Measurements from ENCODE around the gene PABPN1L.

Gene PABPN1L

DNA sequence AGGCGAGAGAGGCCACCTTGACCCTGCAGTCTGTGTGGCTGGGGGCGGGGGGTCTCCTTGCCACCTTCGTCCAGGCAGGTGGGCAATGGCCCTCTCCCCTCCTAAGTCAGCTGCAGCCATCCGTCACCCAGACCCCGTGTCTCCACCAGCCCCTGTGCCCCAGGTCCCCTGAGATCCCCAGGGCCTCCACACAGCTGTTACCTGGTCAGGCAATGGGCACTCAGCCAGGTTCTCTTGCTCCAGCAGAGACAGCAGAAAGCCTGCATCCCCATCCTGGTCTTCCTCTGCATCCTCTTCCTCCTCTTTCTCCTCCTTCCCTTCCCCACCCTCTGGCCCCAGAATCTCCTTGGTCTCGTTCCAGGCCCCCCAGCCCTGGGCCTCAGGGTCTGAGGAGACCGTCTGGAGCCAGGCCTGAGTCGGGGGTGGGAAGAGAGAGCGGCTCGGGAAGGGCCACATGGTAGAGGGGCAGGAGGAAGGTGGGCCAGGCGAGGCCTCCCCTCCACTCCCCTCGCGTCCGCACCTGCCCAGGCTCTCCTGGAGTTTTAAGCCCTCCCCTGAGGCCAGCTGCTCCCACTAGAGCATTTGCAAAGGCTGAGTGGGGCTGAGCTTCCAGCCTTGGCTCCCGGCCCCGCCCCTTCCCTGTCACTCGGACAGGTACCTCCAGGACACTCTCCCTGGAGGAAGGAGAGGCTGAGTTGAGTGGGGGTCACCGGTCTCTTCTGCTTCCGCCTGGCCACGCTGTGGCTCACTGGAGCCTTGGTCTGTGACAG, at the start of gene PABPN1L:
Gene PABPN1L, minus strand, starts transcription at position 510 of the 770 bp plus-strand sequence. Its CDS starts 54 bp downstream, at position 456.
- no peak for DNase-seq

DNA sequence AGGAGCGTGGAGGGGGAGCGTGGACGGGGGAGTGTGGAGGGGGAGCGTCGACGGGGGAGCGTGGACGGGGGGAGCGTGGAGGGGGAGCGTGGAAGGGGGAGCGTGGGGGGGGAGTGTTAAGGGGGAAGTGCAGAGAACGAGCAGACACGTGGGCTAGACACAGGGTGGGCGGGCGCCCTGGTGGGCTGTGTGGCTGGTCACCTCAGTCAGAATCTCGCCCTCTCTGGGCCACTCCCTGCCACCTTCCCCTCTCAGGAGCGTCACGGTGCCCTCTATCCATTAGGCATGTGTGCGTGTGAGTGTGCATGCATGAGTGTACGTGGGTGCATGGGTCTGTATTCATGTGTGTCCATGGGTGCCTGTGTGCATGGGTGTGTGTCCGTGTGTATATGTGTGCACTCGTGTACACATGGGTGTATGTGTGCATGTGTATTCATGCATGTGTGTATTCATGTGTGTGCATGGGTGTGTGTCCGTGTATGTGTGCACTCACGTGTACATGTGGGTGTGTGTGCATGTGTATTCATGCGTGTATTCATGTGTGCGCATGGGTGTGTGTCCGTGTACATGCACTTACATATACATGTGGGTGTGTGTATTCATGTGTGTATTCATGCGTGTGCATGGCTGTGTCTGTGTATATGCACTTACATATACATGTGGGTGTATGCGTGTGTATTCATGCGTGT, 49.3 kb upstream of the PABPN1L start:
- DNase-seq, result no peak

- no peak for DNase-seq
Observed at GRCh38 chr16:88914750-88915368, 48.4 kb upstream of the PABPN1L start.

DNA sequence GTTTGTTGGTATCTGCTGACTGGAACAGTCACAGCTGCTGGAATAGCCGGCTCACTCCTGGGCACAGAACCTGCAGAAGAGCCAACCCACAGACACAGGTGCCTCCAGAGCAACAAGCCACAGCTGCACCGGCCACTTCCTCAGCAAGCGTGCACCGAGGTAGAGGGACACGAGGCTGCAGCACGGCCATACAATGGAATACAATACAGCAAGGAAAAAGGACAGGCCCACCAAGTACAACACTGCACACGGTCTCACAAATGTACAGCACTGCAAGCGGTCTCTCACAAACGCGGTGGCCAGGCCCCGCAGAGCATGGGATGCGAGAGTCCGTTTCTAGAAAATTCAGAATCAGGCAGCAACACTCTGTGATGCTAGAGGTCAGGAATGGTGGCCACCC, 47.4 kb upstream of the PABPN1L start:
- DNase-seq, result no peak

DNA sequence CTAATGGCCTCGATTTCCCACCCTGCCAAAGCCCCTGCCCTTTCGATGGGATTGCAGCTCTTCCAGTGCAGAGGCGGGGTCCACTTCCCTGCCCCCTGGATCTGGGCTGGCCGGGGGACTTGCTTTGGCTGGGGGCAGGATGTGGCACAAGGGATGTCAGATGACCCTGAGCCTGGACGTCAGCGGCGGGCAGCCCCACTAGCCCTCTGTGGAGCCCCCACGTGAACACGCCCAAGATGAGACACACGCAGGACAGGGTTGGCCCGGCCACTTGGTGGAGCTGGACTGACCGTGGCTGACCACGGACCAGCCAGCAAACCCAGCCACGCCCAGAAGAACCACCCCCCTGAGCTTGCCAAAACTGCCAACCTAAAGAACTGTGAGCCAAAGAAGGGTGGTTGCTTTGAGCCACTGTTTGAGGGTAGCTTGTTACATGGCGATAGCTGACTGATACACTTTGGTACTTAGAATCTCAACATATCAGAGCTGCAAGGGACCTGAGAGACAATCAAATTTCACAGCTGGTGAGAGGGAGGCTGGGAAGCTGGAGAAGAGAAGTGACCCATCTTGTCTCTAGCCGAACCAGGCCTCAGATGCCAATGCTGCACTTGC, 46.6 kb upstream of the PABPN1L start:
- DNase-seq, result no peak

DNA sequence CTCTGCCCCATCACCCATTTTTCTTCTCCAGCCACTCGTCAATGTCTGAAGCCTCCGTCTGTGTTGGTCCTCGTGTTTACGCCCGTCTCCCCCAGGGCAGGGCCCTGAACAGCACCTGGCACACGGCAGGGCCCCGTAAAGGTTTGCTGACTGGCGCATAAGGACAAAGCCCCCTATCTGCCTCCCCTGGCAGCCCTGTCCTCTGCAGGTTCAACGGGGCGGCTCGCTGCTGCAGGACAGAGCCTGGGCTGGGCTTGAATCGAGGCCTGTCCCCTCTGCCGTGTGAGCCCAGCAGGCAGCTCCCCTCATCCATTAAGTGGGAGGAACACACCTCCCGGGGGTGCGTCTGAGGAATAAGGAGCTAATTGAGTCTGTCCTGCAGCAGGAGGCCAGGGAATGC, 46.1 kb upstream of the PABPN1L start:
- DNase-seq, result no peak

DNA sequence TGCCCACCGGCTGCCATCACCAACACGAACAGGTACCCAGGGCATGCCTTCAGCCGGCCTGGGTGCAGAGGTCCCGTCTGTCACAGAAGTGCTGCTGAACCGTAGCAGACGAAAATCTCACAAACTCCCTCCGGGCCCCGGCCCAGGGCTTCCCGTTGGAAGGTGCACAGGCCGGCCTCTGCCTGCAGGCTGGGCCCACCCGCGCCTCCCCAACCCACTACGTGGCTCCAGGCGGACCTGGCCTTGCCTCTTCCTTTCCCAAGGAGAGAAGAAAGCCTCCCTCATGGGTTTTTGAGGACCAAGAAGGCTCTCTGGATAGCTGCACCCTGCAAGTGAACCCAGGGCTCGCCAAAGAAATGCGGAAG, 45.5 kb upstream of the PABPN1L start:
- no peak for DNase-seq

GRCh38 chr16:88911136-88911945, 44.9 kb upstream of the PABPN1L start:
- DNase-seq, result no peak

- DNase-seq, result no peak
Observed at GRCh38 chr16:88910284-88911135, 44.0 kb upstream of the PABPN1L start.

GRCh38 chr16:88909431-88910210, 43.2 kb upstream of the PABPN1L start:
- DNase-seq, result no peak

GRCh38 chr16:88908307-88908706, 41.8 kb upstream of the PABPN1L start:
- DNase-seq, result no peak

DNA sequence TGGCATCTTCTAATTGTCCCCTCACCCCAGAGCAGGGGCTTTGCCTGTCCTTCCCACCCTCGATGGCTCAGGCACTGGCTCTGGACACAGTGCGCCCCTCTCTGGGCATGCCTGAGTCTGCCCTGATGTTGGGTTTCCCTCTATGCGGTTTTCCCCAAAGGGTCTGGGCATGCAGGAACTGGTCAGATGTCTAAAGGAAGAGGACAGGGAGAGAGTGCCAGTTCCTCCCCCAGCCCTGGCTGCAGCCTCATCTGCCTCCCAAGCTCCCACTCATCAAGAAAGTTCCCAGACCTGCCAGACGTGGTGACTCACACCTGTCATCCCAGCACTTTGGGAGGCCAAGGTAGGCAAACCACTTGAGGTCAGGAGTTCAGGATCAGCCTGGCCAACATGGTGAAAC, 41.3 kb upstream of the PABPN1L start:
- DNase-seq, result no peak

DNA sequence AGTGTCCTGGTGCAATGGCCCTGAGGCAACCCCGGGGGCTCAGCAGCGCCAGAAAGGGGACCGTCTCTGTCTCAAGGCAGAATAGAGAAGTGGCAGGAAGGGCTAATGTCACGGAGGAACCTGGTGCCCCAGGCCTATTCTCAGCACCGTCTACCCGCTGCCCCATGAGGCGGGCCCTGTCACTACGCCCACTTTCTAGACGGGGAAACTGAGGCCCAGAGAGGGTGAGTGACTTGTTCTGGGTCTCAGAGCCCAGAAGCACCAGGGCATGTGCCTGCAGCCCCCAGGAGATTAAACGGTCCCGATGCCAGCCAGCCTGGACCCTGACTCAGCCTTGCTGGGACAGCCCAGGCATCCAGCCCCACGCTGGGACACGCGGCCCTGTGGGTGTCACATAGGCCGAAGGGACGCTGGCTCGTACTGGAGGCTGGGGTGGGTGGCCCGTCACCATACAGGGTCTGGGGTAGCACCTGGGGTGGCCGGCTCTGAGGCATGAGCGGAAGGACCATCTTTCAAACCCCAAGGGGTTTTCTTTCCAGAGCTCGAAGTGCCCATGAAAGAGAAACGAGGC, 40.2 kb upstream of the PABPN1L start:
- no peak for DNase-seq

DNA sequence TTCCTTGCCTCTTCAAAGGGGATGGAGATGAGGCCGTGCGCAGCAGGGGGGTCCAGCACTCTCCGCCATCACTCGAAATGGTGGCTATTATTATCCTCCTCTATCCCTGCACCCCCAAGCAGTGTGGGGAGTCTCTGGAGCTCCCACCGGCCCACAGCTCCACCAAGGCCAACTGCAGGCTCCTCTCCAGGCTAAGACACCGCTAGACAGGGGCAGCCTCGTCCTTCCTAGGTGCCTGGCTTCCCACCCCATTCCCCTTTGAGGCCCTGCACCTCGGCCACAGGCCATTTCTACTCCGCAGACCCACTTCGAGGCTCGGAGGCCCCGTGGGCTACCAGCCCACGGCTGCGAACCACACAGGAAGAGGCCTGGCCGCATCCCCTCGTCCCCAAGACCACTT, 39.6 kb upstream of the PABPN1L start:
- DNase-seq, result no peak

DNA sequence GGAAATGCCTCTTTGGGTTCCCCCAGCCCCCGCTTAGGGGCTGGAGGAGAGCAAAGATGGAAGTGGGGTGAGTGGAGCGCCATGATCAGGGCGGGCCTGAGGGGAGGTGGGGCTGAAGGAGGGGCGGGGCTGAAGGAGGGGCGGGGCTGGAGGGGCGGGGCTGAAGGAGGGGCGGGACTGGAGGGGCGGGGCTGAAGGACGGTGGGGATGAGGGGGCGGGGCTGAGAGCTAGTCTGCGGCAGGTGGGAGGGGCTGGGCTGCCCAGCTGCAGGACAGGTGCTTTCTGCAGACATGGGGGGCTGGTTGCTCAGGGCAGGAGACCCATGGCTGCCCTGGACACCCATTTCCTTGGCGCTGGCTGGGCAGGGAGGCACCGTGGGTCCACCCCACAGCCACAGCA, 39.1 kb upstream of the PABPN1L start:
- DNase-seq, result no peak

GRCh38 chr16:88904676-88905365, 38.4 kb upstream of the PABPN1L start:
- no peak for DNase-seq

DNA sequence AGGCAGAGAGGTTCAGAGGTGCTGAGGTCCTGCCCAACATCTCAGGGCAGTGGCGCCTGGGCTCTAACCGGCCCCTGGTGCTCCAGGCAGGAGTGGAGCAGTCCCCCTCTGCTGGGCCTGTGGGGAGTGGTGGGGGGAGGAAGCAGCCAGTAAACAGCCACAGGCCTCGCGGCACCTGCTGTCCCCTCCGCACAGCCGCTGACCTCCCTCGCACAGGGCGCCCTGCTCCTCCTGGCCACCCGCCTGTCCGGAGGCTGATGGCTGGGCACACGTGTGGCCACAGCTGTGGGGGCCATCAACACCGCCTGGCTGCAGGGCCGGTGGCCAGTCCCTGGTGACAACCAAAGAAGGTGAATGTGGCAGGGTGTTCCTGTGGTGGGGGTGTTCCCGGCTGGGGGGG, 36.8 kb upstream of the PABPN1L start:
- DNase-seq, result no peak

DNA sequence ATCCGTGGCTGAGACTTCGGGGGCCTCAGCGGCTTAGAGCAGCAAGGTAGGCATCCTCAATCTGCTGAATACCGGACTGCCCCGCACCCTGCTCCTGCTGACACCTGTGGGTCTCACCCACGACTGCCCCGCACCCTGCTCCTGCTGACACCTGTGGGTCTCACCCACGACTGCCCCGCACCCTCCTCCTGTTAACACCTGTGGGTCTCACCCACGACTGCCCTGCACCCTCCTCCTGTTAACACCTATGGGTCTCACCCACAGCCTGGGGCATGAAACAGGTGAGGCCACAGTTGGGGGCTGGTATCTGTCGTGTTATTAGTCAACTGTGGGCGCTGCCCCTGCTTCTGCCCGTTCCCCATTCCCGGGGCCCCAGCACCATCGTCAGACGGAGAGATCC, 36.3 kb upstream of the PABPN1L start:
- DNase-seq, result no peak

DNA sequence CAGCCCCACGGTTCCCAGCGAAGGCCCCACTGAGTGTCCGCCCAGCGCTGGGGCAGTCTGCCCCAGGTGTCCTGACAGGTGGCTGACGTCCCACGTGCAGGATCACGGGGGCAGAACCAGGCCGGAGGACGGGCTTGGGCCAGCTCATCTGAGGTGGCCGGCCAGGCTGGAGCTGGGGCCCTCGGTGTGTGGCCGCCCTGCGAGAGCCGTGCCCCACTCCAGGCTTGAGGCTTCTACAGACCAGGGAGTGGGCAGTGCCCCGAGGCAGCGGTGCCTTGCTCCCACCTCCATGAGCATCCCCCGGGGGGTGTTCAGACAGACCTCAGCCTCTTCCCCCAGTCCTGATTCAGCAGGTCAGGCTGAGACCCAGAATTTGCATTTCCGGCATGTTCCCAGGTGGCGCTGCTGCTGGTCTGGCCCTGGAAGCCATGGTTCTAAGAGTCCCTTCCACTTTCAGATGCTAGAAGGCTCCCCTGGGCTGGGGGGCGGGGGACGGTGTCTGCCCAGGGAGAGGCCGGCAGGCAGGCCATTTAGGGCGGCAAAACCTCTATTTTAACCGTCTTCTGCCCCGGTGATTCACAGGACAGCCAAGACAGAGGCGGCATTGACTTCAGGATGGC, 35.4 kb upstream of the PABPN1L start:
- DNase-seq, result no peak

DNA sequence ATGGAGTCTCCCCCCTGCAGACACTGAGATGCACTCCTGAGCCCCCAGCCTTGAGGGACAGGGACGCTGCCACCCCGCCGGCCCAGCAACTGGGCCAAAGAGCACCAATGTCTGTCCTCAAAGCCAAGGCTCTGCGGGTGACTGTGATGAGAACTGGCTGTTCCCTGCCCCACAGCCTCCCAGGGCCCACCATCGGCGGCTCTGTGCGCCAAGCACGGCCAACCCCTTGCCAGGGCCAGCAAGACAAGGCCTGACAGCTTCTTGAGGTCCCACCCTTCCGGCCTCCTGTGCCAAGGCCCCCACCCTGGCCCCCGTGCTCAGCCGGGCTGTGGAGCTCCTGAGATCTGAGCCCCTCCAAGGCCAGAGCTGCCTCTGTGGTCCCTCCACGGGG, 34.2 kb upstream of the PABPN1L start:
- DNase-seq, result no peak
